Erythroblast (primary cell): ENCODE results near the gene SERINC2.
A peak's percentile ranks its signal among the peaks of the same experiment; 100 is the strongest.

ENCODE experiments used
- DNase-seq, 2 experiments: peaks; one replicate each; lab custom pipeline; 2025; lab: John Stamatoyannopoulos, UW
- GATA1 ChIP-seq: IDR thresholded peaks from 2 replicates; pipeline ENCODE4 v1.6.1; 2011; ENCODE audit warnings: low read depth, mild to moderate bottlenecking, control low read depth, low read length, moderate library complexity
- POLR2A ChIP-seq: IDR thresholded peaks from 2 replicates; pipeline ENCODE4 v1.6.1; 2011; ENCODE audit warnings: mild to moderate bottlenecking, low read length

SERINC2 gene

GRCh38 chr1:31413405-31414001 is 490 bp downstream of the SERINC2 start:
- TF ChIP-seq POLR2A (peak; percentile 38), GATA1 (no peak)
- DNase-seq, result peak; percentile 71 to 77

GRCh38 chr1:31414980-31415370 is 2.0 kb downstream of the SERINC2 start:
- TF ChIP-seq POLR2A (no peak), GATA1 (no peak)
- DNase-seq, result no peak

GRCh38 chr1:31415658-31416057 is 2.6 kb downstream of the SERINC2 start:
- TF ChIP-seq POLR2A, result no peak
- no peak for TF ChIP-seq GATA1
- no peak for DNase-seq

- TF ChIP-seq POLR2A (no peak), GATA1 (no peak)
- DNase-seq, result no peak
Measured at GRCh38 chr1:31416101-31416736, 3.2 kb downstream of the SERINC2 start.

GRCh38 chr1:31417148-31417547 is 4.1 kb downstream of the SERINC2 start:
- TF ChIP-seq GATA1 (no peak), POLR2A (no peak)

GRCh38 chr1:31418626-31419323 is 5.8 kb downstream of the SERINC2 start:
- TF ChIP-seq POLR2A, result no peak
- TF ChIP-seq GATA1, result no peak
- DNase-seq, result no peak

More at GRCh38 chr1:31417148-31417547, 4.1 kb downstream of the SERINC2 start:
- no peak for DNase-seq

- DNase-seq, result no peak
- TF ChIP-seq GATA1 (no peak), POLR2A (no peak)
Measured at GRCh38 chr1:31420716-31421115, 7.7 kb downstream of the SERINC2 start.

GRCh38 chr1:31421371-31422040 is 8.5 kb downstream of the SERINC2 start:
- TF ChIP-seq GATA1 (no peak), POLR2A (no peak)
- DNase-seq, result peak; percentile 27 to 44

- TF ChIP-seq POLR2A (no peak), GATA1 (no peak)
- peak; percentile 61 to 84 for DNase-seq
Measured at GRCh38 chr1:31422505-31423319, 9.7 kb downstream of the SERINC2 start.

- no peak for TF ChIP-seq POLR2A
- TF ChIP-seq GATA1, result no peak
- DNase-seq, result no peak
Measured at GRCh38 chr1:31423418-31423947, 10.5 kb downstream of the SERINC2 start.

- no peak for DNase-seq
- TF ChIP-seq POLR2A (no peak), GATA1 (no peak)
Measured at GRCh38 chr1:31424568-31424967, 11.6 kb downstream of the SERINC2 start.

- TF ChIP-seq GATA1, result no peak
- no peak for TF ChIP-seq POLR2A
- no peak for DNase-seq
Measured at GRCh38 chr1:31425301-31426081, 12.5 kb downstream of the SERINC2 start.
